Hematopoietic multipotent progenitor cell treated with erythropoietin and hydrocortisone succinate and interleukin-3 and kit ligand, for 15 days (in vitro differentiated cells): Measurements from ENCODE around the gene STXBP3.
"Not testable (repeated sequence)": the region's sequence is repeated elsewhere in the genome, so short reads cannot be mapped to it uniquely, and the experiment has no call there.

Source experiments
- DNase-seq: peaks from one replicate; pipeline ENCODE4 v3.0.0-alpha.2; 2015; ENCODE audit warnings: low spot score

The STXBP3 gene

GRCh38 chr1:108728327-108728923 is 18.0 kb upstream of the STXBP3 start:
- DNase-seq = no peak

GRCh38 chr1:108729481-108729880 is 17.0 kb upstream of the STXBP3 start:
- DNase-seq = no peak

GRCh38 chr1:108732398-108732797 is 14.1 kb upstream of the STXBP3 start:
- no peak for DNase-seq

GRCh38 chr1:108734171-108734865 is 12.2 kb upstream of the STXBP3 start:
- no peak for DNase-seq

GRCh38 chr1:108742253-108742652 is 4.2 kb upstream of the STXBP3 start:
- no peak for DNase-seq

- DNase-seq = no peak
Measured at GRCh38 chr1:108745980-108746381, 493 bp upstream of the STXBP3 start.

- peak; percentile 78 for DNase-seq
Measured at GRCh38 chr1:108747171-108747850, 837 bp downstream of the STXBP3 start.

- no peak for DNase-seq
Measured at GRCh38 chr1:108747898-108748297, 1.4 kb downstream of the STXBP3 start.

- DNase-seq = no peak
Measured at GRCh38 chr1:108749081-108749480, 2.6 kb downstream of the STXBP3 start.

GRCh38 chr1:108750476-108751181 is 4.2 kb downstream of the STXBP3 start:
- no peak for DNase-seq

- no peak for DNase-seq
Measured at GRCh38 chr1:108753363-108753762, 6.9 kb downstream of the STXBP3 start.

- DNase-seq = no peak
Measured at GRCh38 chr1:108758796-108759195, 12.3 kb downstream of the STXBP3 start.

- no peak for DNase-seq
Measured at GRCh38 chr1:108767115-108767514, 20.6 kb downstream of the STXBP3 start.

GRCh38 chr1:108767708-108768107 is 21.2 kb downstream of the STXBP3 start:
- no peak for DNase-seq

- no peak for DNase-seq
Measured at GRCh38 chr1:108777839-108778238, 31.4 kb downstream of the STXBP3 start.

GRCh38 chr1:108779455-108779854 is 33.0 kb downstream of the STXBP3 start:
- no peak for DNase-seq

GRCh38 chr1:108780937-108781574 is 34.6 kb downstream of the STXBP3 start:
- DNase-seq = no peak

GRCh38 chr1:108781575-108781944 is 35.1 kb downstream of the STXBP3 start:
- DNase-seq = not testable (repeated sequence)

- DNase-seq = no peak
Measured at GRCh38 chr1:108785264-108785663, 38.8 kb downstream of the STXBP3 start.

- no peak for DNase-seq
Measured at GRCh38 chr1:108785880-108786279, 39.4 kb downstream of the STXBP3 start.

- DNase-seq = no peak
Measured at GRCh38 chr1:108791790-108792189, 45.3 kb downstream of the STXBP3 start.

GRCh38 chr1:108792420-108792819 is 45.9 kb downstream of the STXBP3 start:
- no peak for DNase-seq
